Activated T-cell treated with anti-CD3 and anti-CD28 coated beads, Interleukin-2, amount 50 U/mL, for 48 hours (primary cell): ENCODE results near the gene EIF4G2.

Experiments used
- DNase-seq, 2 experiments: peaks; one replicate each; pipeline ENCODE4 v3.0.0-alpha.2; 2020

EIF4G2 gene

DNA sequence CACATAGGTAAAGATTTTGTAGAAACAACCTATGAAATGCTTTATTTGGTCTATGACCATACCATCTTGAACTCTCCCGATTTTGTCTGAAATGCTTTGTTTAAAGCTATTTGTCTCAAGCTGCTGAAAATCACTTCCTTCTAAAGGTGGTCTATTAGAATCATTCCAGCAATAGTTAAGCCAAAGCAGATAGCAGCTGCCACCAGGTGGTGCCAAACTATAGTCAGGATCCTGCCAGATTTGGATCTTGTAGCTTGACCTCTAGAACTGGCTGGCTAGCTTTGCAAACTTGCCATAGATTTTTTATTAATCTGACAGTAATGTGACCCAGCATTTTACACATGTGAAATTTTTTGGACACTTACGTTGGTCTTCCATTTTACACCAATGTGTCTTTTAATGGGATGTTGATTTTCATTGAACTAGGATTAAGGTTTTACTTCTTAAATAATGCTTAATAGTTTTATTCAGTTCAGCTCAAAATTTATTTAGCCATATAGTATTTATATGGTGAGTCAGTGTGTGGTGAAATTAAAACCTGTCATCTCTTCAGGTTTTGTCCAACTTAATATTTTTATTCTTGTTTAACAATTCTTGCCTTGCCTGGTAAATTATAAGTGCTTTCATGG lies 38.0 kb downstream of the EIF4G2 start:
- peak in 1 of 2 experiments; percentile 44 for DNase-seq

DNA sequence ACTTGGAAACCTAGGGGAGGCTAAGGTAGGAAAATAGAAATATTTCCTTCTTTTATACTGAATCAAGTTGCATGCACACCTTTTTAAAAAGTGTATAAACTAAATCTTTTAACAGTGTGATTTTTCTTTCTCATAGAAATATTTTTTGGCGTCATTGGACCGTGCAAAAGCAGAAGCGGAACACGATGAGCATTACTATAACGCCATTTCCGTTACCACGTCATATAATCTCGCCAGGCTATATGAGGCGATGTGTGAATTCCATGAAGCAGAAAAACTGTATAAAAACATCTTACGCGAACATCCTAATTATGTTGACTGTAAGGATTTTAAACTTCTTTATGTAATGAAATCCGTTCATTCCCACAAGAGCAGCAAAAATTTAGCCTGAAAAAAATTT lies 44.3 kb downstream of the EIF4G2 start:
- no peak for DNase-seq

DNA sequence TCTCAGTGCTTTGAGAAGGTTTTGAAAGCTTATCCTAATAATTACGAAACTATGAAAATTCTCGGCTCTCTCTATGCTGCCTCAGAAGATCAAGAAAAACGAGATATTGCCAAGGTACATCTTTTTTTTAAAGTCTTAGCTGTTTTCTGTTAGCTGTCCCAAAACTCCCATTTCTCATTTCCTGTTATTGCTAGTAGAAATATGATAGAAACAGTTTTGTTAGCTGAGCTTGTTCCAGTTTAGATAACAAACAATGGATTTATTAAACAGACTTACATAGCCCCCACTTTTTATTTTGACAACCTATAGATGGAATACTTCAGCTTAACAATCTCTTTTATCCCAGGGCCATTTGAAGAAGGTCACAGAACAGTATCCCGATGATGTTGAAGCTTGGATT lies 45.0 kb downstream of the EIF4G2 start:
- DNase-seq: no peak

DNA sequence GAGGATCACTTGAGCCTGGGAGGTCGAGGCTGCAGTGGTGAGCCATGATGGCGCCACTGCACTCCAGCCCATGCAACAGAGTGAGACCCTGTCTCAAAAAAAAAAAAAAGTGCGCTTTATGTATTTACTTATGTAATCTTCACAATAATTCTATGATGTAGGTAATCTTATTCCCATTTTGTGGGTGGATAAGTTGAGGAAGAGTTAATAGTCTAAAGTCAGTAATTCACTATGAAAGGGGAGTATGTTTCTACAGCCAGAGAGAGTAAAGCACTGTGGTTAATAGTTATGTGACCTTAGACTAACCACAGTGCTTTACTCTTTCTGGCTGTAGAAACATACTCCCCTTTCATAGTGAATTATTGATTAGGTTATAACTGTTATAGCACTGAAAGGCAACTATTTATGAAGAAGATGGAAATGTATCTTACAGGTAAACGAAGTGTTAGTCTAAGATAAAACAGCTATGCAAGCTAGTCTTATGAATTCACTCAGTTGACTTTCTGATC lies 45.8 kb downstream of the EIF4G2 start:
- DNase-seq: no peak

DNA sequence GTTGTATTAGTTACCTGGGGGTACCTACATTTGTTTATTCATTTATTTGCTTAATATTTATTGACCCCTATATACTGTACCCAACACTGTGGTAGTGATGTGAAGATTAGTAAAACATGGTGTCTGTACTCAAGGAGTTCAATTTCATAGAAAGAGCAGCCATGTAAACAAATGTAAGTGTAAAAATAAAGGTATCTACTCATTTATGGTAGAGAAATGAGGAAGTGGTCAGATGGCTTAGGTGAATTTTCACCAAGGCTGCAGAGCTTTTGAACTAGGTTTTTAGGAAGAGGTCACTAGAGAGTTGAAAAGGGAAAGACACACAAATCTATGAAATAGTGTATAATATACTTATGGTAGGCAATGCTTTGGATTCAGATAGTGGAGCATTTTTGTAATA lies 46.5 kb downstream of the EIF4G2 start:
- no peak for DNase-seq

DNA sequence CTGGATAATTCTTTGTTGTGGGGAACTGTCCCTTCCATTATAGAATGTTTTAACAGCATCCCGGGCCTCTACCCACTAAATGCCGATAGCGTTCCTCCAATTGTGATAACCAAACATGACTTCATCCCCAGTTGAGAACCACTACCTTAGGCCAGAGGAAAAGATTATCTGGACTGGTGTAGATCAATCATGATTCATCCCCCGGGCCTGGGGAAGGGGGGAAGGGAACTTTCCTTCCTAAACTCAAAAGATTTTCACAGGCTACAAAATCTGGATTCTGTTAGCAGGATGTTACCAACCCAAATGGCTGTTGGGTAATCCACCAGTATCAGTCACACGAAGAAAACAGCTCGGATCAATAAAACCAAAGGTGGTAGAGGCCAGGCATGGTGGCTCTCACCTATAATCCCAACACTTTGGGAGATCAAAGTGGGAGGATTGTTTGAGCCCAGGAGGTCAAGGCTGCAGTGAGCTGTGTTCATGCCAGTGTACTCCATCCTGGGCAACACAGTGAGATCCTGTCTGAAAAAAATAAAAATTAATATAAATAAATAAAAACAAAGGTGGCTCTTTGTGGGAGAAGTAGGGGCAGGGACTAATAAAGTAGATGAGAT lies 47.5 kb downstream of the EIF4G2 start:
- no peak for DNase-seq

DNA sequence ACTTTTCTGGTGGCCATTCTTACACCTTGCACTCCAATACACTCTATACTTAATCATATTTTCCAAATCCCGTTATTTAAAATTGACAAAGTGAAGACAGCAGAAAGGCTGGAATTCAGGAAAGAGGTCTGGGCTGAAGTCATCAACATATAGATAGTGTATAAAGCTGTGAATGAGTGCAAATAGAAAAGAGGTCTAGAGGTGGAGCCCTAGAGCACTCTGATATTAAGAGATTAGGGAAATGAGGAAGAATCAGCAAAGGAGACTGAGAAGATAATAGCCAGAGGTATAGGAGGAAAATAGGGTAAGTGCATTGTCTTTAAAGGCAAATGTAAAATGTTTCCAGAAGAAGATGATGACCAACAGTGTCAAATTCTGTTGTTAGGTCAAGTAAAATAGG lies 49.8 kb downstream of the EIF4G2 start:
- no peak for DNase-seq

DNA sequence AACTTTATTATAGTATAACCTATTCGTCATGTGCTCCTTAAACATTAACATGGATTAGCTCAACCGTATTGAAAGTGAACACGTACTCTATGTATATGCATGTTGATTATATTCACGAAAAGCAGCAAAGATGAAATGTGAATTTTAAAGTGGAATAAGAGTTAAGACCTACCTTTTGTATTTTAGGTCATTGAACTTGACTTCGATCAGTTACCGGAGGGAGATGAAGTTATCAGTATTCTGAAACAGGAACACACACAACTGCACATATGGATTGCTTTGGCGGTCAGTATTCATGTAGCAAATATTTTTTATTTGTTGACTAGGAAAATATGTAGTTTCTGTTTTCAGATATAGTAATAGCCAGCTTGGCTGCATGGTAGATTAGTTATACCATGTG lies 56.2 kb downstream of the EIF4G2 start:
- no peak for DNase-seq

DNA sequence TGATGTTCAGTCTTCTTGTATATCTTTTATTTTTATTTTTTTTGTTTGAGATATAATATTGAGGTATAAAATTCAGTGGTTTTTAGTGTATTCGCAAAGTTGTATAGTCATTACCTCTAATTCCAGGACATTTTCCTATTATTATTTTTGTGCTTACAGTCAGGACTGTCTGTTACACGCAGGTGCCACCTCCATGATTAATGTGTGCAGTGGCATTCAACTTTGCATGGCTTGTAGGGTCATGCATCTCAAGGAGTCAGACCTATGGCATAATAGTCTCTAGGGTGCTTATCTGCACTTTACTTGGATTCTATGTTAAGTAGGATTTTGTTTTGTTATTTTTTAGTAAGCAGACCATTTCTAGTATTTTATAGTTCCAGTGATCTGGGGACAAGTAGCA lies 56.7 kb downstream of the EIF4G2 start:
- DNase-seq: no peak

DNA sequence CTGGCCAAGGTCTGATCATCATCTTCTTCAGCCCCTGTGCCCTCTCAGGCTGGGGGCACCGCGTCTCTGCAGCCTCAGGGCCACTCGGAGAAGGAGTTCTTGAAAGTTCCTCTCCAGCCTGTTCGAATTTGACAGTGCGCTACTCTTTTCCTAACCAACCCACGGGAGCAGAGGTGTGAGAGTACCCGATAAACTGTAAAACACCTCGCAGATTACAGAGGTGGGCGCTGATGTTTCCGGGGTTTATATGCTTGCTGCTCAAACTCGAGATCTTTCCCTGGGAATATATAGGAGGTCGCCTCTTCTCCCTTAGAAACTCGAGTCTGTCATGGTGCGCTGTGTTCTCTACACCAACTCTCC lies 57.2 kb downstream of the EIF4G2 start:
- no peak for DNase-seq

DNA sequence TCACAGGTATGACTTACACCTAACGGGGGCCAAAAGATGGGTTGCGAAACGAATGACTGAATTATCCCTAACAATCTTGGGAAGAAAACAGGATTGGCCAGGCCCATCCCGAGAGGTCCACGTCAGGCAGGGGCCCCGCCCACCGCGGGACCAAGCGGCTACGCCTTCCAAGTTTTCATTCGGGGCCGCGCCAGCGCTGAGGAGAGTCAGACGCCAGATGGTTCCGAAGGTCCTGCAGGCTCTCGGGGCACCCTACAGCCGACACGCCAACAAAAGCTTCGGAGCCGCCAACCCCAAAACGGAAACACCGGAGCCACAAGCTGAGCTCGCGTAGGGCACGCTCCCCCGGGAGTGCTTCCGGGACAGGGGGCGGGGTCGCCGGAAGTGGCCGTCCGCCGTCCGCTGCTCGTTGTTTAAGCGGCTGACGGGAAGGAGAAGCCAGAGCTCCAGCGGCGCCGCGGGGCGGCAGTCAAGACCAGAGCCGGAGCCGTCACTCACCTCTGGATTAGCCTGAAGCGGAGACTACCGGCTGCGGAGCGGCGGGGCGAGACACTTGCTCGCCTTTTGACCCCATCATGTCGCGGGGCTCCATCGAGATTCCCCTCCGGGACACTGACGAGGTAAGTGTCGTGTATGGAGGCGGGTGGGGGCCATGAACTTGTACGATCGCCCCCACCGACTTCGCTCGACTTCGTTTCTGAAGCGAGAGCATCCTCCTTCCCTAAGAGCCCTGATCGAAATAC lies 57.7 kb downstream of the EIF4G2 start, which contains the start of gene CTR9:
TSS of gene CTR9 (plus strand) at position 409 of the 743 bp plus-strand sequence. CDS start at position 576, 167 bp downstream.
- peak; percentile 94 to 96 for DNase-seq

DNA sequence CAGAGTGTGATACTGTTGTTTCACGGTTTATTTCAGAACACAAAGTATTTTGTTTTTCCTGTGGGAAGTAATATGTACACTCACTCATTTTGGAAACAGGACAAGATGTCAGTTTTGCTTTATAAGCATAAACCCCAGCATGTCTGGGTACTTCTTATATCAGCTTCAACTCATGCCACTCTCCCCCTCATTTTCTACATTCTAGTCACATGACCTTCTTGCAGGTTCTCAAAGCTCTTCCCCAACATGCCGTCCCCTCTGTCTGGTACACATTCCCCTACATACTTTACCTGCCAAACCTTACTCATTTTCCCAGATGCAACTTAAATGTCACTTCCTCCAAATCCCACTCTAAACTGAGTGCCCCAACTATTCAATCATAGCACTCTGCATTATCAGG lies 59.2 kb downstream of the EIF4G2 start:
- no peak for DNase-seq

DNA sequence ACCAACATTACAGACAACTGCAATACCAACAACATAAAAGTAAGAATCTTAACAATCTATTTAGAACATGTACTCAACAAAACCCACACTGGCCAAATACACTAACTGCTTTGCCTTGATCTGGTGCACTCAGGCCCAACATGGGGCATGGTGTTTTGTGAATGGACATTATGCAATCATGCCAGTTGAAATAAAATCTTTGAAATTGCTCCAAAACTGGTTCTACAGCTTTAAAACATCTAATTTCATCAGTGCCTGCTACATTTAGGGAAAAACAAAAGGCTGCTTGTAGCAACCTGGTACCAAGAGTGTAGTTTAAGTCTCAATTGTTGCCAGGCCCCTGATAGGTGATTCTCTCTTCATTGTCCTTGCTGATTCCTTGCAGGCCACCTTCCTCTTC lies 61.0 kb downstream of the EIF4G2 start:
- no peak for DNase-seq
